Effector CD4-positive, alpha-beta T cell (primary cell): ENCODE data around the gene NCKAP1.
"Not testable (repeated sequence)": the region's sequence is repeated elsewhere in the genome, so short reads cannot be mapped to it uniquely, and the experiment has no call there.

ENCODE experiments used
- DNase-seq: peaks from one replicate; pipeline ENCODE4 v3.0.0-alpha.2; 2020

Gene NCKAP1

GRCh38 chr2:183035954-183036669 lies 2.1 kb downstream of the NCKAP1 start:
- DNase-seq, result no peak

- DNase-seq, result no peak
Observed at GRCh38 chr2:183035298-183035953, 2.8 kb downstream of the NCKAP1 start.

DNA sequence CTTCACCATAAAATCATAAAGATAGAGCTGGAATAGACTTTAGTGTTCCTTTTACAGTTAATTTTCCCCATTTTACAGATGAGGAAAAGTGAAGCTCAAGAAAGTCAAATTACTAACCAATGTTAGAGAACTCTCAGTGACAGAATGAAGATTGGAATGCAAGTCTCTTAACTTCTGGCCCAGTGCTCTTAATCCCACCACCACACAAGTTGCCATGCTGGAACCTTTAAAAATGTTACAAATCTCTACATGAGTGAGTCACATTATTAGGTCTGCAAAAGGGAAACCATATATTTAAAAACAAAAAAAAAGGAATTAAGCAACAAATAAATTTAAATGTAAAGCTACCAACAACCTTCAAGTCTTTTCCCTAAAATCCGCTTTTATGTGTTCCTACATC lies 3.5 kb downstream of the NCKAP1 start:
- no peak for DNase-seq

DNA sequence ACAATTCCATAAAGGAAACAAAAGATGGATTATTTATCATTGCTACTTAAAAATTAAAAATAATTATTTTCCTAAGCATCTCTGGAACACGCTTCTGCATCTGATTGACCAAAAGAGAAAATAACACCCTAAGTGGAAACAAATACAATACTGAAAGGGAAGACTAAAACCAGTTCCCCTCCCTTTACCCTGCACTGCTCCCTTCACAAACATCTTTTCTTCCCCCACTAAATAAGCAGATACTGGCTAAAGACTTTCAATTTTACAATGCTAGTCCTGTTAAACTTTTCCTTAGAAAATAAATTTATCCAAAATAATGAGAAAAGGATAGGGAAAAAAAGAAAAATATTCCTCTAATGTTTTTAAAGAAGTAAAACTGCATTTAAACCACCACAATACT lies 4.3 kb downstream of the NCKAP1 start:
- no peak for DNase-seq

DNA sequence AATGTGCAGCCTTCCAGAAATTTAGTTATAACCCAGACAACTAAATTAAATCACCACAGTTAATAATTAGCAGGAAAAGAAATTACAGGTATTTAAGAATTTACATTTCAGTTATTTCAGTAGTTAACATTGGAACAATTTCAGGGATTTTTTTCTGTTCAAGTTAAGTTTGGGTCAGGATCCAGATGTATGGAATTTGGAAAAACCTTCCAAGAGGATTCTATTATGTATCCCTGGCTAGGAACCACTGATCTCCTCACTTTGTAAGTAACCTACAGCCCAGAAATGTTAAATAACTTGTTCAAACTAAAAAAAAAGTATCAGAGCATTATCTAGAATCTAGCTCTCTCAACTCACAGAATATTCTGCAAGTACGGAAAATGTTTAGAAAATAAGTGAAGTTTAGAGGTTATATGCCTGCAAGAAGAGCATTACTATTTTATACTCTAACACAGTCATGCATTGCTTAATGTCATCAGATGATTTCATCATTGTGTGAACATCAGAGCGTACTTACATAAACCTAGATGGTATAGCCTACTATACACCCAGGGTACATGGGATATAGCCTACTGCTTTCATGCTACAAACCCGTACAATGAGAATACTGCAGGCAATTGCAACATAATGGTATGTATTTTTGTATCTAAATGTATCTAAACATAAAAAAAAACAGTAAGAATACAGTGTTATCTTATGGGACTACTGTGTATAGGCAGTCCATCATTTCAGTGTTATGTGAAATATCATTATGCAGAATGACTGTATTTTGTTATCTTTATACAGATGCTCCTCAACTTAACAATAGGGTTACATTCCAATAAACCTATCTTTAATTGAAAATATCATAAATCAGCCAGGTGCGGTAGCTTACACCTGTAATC lies 6.1 kb downstream of the NCKAP1 start:
- no peak for DNase-seq

- DNase-seq, result no peak
Observed at GRCh38 chr2:183029219-183029618, 9.0 kb downstream of the NCKAP1 start.

- DNase-seq, result no peak
Observed at GRCh38 chr2:183028108-183028507, 10.1 kb downstream of the NCKAP1 start.

DNA sequence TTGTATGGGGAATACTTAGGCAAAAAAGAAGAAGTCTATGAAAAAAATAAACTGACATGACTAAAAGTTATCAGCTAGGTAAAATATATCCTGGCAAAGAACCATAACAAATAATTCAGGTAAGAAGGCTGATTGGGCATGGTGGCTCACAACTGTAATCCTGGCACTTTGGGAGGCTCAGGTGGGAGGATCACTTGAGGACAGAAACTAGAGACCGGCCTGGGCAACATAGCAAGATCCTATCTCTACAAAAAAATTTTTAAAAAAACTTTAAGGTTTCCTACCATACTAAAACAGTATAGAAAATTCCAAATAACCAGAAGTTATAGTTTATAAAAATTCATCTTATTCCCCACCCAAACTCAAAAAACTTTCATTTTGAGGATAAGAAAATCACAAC lies 10.8 kb downstream of the NCKAP1 start:
- no peak for DNase-seq

- DNase-seq, result no peak
Observed at GRCh38 chr2:183026424-183026823, 11.8 kb downstream of the NCKAP1 start.

GRCh38 chr2:183025993-183026392 lies 12.3 kb downstream of the NCKAP1 start:
- DNase-seq, result no peak

DNA sequence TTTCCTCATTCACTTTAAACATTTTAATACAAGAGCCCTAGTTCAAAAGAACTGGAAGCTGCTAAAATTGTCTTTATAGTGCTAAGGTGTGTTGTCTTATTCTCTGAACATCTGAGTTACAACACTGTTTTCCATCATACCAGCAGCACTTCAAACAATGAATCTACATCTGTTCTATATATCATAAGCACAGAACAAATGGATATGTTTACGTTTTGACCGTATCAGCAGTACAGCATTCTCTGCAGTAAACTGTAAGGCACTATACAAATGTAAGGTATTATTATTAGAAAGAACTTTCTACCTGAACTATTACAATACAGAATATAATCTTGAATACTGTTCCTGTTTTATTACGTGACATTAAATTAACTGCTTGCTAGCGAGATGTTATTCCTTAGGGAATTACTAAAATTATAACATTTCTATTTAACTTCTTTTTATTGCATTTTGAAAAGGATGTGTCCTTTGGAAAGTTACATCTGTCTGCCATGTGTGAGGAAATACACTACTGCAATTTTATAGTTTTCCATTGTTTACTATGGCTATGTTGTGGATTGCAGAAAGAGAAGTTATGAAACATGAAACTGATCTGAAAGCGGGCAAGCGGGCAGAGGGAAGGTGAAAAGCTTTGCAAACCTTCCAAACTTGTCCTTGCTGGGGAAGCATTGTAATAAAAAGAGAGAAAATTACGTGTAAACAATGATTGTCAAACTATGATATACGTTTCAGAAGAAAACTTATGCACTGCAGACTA lies 13.7 kb downstream of the NCKAP1 start:
- DNase-seq, result no peak

DNA sequence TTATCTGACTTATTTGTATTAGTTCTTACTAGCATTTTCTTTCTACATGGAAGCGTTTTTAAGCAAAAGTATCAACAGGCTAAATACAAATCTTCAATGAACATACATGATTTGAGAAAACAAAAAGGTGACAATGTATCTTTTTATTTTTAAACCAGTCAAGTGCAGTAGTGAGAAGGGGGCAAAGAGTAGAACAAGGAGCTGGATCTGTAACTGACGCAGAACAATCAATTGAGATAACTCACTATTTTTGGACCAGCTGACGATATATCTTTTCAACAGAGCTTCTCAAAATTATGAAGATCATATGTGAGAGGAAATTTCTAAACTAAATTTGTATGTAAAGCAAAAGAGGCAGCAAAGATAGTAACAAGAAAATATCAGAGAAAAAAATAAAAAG lies 15.5 kb downstream of the NCKAP1 start:
- DNase-seq, result no peak

- DNase-seq, result no peak
Observed at GRCh38 chr2:183021613-183022012, 16.6 kb downstream of the NCKAP1 start.

DNA sequence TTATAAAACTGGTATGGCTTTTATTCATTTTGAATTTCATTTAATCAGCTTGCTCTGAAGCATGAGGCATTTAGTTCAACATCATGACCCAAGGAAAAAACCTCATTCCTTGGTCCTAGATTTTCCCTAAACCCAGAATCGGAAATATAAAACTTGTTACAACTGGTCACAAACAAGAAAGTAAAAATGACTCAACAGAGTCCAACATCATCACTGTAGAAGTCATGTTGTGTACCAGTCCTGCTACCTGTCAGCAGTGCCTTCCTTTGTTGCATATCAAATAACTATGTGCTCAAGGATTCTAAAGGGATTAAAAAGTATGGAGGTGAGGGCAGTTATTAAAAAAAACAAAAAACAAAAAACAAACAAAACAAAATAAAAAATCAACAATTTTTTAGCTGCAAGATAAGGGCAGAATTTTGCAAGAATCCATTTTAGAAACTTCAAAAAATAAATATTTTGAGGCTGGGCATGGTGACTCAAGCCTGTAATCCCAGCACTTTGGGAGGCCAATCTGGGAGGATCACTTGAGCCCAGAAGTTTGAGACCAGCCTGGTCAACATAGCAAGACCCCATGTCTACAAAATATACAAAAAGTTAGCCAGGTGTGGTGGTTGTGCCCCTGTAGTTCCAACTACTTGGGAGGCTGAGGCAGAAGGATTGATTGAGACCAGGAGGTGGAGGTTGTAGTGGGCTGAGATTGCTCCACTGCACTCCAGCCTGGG lies 18.4 kb downstream of the NCKAP1 start:
- no peak for DNase-seq

DNA sequence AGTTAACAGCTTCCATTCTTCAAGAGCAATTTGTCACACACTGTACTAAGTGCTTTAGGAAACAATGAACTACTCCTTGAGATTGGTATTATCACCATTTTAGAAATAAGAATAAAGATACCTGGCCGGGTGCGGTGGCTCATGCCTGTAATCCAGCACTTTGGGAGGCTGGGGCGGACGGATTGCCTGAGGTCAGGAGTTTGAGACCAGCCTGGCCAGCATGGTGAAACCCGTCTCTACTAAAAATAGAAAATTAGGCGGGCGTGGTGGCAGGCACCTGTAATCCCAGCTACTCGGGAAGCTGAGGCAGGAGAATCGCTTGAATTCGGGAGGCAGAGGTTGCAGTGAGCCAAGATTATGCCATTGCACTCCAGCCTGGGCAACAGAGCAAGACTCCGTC lies 20.4 kb downstream of the NCKAP1 start:
- not testable (repeated sequence) for DNase-seq

GRCh38 chr2:183014005-183014404 lies 24.3 kb downstream of the NCKAP1 start:
- DNase-seq, result no peak

DNA sequence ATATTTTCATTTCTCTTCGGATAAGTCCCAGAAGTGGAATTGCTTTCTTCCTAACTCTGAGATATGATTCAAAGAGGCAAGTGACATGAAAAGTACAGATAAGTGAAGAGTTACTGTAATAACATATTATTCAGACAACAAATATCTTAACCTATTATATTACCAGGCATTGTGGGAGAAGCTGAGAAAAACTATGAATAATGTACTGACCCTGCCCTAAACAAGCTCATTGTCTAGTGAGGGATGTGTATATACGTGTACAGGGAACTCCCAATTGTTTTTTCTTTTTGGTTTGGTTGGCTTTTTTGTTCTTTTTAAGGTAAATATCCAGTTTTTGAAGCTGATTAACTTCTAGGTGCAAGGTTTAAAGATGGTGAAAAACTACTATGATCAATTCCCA lies 26.5 kb downstream of the NCKAP1 start:
- no peak for DNase-seq

DNA sequence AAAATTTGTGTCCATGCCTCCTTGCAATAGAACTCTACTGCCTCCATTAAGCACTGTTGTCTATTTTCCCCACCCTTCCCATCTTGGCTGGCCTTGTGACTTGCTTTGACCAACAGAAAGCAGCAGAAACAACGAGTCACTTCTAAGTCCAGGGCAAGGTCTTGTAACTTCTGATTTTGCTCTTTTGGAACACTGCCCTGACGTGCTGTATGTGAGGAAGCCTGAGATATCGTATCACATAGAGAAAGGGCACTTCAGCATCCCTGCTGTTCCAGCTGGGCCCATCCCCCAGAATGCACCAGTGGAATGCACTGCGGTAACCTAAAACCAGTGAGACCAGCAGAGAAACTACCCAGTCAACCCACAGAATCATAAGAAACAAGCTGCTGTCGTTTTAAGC lies 28.1 kb downstream of the NCKAP1 start:
- no peak for DNase-seq

DNA sequence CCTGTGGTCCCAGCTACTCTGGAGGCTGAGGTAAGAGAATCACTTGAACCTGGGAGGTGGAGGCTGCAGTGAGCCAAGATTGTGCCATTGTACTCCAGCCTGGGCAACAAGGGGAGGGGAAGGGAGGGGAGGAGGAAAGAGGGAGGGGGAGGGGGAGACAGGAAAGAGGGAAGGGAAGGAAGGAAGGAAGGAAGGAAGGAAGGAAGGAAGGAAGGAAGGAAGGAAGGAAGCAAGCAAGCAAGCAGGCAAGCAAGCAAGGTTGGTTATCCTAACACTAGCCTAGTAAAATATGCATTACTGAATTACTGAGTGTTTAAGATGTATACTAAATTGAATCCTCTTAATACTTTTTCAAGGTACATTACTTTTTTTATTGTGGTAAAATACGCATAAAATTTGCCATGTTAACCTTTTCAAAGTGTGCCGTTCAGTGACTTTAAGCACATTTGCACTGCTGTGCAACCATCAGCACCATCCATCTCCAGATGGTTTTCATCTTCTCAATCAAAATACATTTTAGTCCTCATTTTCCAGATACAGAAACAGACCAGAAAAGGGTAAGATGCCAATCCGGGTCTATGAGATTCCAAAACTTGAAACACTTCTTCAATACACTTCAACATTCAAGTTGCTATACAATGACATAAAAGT lies 28.9 kb downstream of the NCKAP1 start:
- DNase-seq, result no peak

DNA sequence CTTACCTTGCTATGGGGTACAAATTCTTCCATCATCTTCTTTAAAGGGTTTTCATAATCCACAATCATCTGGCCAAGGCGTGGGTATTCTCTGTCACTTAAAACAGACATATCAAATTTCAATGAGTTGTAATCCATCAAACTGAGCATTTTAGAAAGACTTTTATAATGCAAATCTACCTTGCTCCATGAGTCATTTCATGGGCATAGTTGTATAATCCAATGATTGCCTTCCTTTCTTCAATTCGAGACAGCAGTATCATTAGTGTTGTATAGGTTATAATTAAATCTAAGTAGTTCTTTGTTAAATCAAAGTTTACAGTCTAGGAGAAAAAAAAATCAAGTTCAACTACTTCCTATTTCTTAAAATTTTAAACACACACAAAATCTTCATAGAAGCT lies 36.3 kb downstream of the NCKAP1 start:
- DNase-seq, result no peak

DNA sequence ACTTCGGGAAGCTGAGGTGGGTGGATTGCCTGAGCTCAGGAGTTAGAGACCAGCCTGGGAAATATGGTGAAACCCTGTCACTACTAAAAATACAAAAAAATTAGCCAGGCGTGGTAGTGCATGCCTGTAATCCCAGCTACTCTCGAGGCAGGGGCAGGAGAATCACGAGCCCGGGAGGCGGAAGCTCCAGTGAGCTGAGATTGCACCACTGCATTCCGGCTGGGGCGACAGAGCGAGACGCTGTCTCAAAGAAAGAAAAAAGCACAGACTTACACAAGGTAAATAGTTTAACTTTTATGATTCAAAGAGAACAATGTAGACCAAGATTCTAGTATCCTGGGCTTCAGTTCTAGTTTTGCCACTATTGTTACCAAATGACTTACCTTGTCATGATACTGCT lies 37.4 kb downstream of the NCKAP1 start:
- DNase-seq, result no peak
